Gastroesophageal sphincter (tissue), 3 donors: ENCODE measurements around the gene MST1R.

ENCODE experiments used
- EP300 ChIP-seq: sonication (generic); formaldehyde crosslinking; IDR thresholded peaks from one replicate; pipeline ENCODE4 v1.6.1; 2017; ENCODE audit warnings: antibody characterized with exemption, mild to moderate bottlenecking
- POLR2AphosphoS5 ChIP-seq: sonication (generic); formaldehyde crosslinking; IDR thresholded peaks from one replicate; pipeline ENCODE4 v1.6.1; 2017; ENCODE audit warnings: antibody characterized with exemption
- TF ChIP-seq, protein P1 (sequence below), 4 experiments: fragments of 200-600 bp in 2 of 4; fragments of 450-650 bp in 2 of 4; sonication (generic) in 1 of 4; IDR thresholded peaks; one replicate each; pipeline ENCODE4 v1.5.1; 2017 to 2019; ENCODE audit warnings: antibody characterized with exemption in 4 of 4, mild to moderate bottlenecking in 2 of 4, moderate library complexity in 2 of 4

DNA sequence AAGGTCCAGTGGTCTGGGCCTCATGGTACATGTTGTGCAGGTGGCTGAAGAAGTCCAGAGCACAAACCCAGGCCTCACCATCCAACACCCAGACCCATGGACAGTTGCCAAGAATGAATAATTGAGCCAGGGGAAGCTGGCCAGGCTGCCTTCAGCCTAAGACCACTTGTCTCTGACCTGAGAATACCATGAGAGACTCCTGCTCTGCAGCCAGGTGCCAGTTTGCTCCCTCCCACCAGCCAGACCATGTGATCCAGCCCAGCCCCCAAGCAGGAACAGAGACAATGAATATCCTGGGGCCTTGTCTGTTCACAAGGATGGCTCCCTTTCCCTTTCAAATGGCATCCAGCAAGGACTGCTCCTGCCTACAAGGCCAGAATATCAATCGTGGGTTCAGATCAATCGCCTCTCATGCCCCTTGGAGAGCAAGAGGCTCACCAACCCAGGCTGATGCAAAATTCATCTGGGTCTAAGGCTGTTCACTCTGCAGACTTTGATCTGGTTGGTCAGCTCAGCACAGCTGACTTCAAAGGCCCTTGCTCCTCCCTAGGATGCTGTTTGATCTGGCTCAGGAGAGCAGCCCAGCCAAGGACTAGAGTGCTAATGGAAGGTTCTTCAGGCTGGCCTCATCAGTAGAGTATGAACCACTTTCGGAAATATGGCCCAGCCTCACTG is 60.7 kb downstream of the MST1R start:
- TF ChIP-seq, protein P1, sequence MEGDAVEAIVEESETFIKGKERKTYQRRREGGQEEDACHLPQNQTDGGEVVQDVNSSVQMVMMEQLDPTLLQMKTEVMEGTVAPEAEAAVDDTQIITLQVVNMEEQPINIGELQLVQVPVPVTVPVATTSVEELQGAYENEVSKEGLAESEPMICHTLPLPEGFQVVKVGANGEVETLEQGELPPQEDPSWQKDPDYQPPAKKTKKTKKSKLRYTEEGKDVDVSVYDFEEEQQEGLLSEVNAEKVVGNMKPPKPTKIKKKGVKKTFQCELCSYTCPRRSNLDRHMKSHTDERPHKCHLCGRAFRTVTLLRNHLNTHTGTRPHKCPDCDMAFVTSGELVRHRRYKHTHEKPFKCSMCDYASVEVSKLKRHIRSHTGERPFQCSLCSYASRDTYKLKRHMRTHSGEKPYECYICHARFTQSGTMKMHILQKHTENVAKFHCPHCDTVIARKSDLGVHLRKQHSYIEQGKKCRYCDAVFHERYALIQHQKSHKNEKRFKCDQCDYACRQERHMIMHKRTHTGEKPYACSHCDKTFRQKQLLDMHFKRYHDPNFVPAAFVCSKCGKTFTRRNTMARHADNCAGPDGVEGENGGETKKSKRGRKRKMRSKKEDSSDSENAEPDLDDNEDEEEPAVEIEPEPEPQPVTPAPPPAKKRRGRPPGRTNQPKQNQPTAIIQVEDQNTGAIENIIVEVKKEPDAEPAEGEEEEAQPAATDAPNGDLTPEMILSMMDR (IDR thresholded peaks at IDR 0.05) = no peak
- TF ChIP-seq EP300 (no peak), POLR2AphosphoS5 (no peak)
